ENCODE results near the gene RHOU. TPM values are rescaled to one million over a fixed set of nuclear protein-coding genes. Genes with fewer than 3 reads are reported as not detected.

The RHOU gene
- total RNA-seq, 1 donor from 2014 or later = 0.43 TPM

GRCh38 chr1:228736844-228737445, 1.7 kb downstream of the RHOU start:
- no peak for DNase-seq (ENCODE audit: low read depth)

GRCh38 chr1:228737601-228738041, 2.3 kb downstream of the RHOU start:
- DNase-seq (ENCODE audit: low read depth) = no peak

- DNase-seq (ENCODE audit: low read depth) = no peak
These were observed 4.5 kb downstream of the RHOU start for GRCh38 chr1:228739826-228740225.

GRCh38 chr1:228740543-228741317, 5.5 kb downstream of the RHOU start:
- DNase-seq (ENCODE audit: low read depth) = no peak

- DNase-seq (ENCODE audit: low read depth) = no peak
These were observed 7.1 kb downstream of the RHOU start for GRCh38 chr1:228742281-228742860.

GRCh38 chr1:228743405-228743804, 8.1 kb downstream of the RHOU start:
- no peak for DNase-seq (ENCODE audit: low read depth)

GRCh38 chr1:228744356-228744755, 9.1 kb downstream of the RHOU start:
- DNase-seq (ENCODE audit: low read depth) = no peak

- DNase-seq (ENCODE audit: low read depth) = no peak
These were observed 9.6 kb downstream of the RHOU start for GRCh38 chr1:228744918-228745317.

GRCh38 chr1:228745497-228745896, 10.2 kb downstream of the RHOU start:
- DNase-seq (ENCODE audit: low read depth) = no peak

GRCh38 chr1:228747301-228747935, 12.1 kb downstream of the RHOU start:
- no peak for DNase-seq (ENCODE audit: low read depth)

GRCh38 chr1:228748029-228748428, 12.8 kb downstream of the RHOU start:
- no peak for DNase-seq (ENCODE audit: low read depth)

GRCh38 chr1:228748431-228748830, 13.2 kb downstream of the RHOU start:
- DNase-seq (ENCODE audit: low read depth) = no peak

- DNase-seq (ENCODE audit: low read depth) = no peak
These were observed 14.5 kb downstream of the RHOU start for GRCh38 chr1:228749765-228750164.

GRCh38 chr1:228750915-228751314, 15.6 kb downstream of the RHOU start:
- DNase-seq (ENCODE audit: low read depth) = no peak

GRCh38 chr1:228751360-228752098, 16.2 kb downstream of the RHOU start:
- DNase-seq (ENCODE audit: low read depth) = no peak

- no peak for DNase-seq (ENCODE audit: low read depth)
These were observed 17.0 kb downstream of the RHOU start for GRCh38 chr1:228752258-228752657.

- DNase-seq (ENCODE audit: low read depth) = no peak
These were observed 17.5 kb downstream of the RHOU start for GRCh38 chr1:228752675-228753265.

- no peak for DNase-seq (ENCODE audit: low read depth)
These were observed 18.0 kb downstream of the RHOU start for GRCh38 chr1:228753287-228753686.

GRCh38 chr1:228753786-228754360, 18.6 kb downstream of the RHOU start:
- no peak for DNase-seq (ENCODE audit: low read depth)

GRCh38 chr1:228754646-228755268, 19.5 kb downstream of the RHOU start:
- no peak for DNase-seq (ENCODE audit: low read depth)
